Brain microvascular endothelial cell (primary cell): ENCODE measurements around the gene ARID1A.
"Not testable (repeated sequence)": the region's sequence is repeated elsewhere in the genome, so short reads cannot be mapped to it uniquely, and the experiment has no call there.

Source experiments
- DNase-seq: peaks from one replicate; pipeline ENCODE4 v3.0.0-alpha.2; 2020
- H3K27ac ChIP-seq: fragments of 250-450 bp; sonication (Bioruptor Pico); 2 replicates; pipeline ENCODE4 v1.5.1; 2020; ENCODE audit warnings: mild to moderate bottlenecking, moderate library complexity
- H3K27me3 ChIP-seq: fragments of 250-450 bp; sonication (Bioruptor Pico); replicated peaks from 2 replicates; pipeline ENCODE4 v1.5.1; 2020; ENCODE audit warnings: mild to moderate bottlenecking
- H3K36me3 ChIP-seq: fragments of 250-450 bp; sonication (Bioruptor Pico); replicated peaks from 2 replicates; pipeline ENCODE4 v1.5.1; 2020; ENCODE audit warnings: mild to moderate bottlenecking
- H3K4me3 ChIP-seq: 2 replicates; pipeline ENCODE4 v1.5.1; 2011; ENCODE audit warnings: low read depth, mild to moderate bottlenecking, control low read depth, low read length, moderate library complexity
- CTCF ChIP-seq: IDR thresholded peaks from 2 replicates; pipeline ENCODE4 v1.5.1; 2011; ENCODE audit warnings: low read depth, mild to moderate bottlenecking, moderate library complexity, low read length, control low read depth, inconsistent platforms; ENCODE audit errors: missing control alignments
- in situ Hi-C: cut with HindIII; loops from 2 replicates; pipeline ENCODE4 v1.10.0; 2017; ENCODE audit warnings: low sequenced_read_pairs, low pct_ligation_motif_present

ARID1A gene

GRCh38 chr1:26723013-26723991 is 27.5 kb downstream of the ARID1A start:
- DNase-seq, result peak; percentile 94
- TF ChIP-seq CTCF, result no peak
- Histone ChIP-seq H3K27me3 (no peaks in the 10 kb centered on the region), H3K27ac (peak overlapping the region; percentile 63), H3K36me3 (no peaks in the 10 kb centered on the region), H3K4me3 (no peak overlapping the region)
- in situ Hi-C loops, result no loop called here

- Histone ChIP-seq H3K4me3 (no peak overlapping the region), H3K27ac (peak overlapping the region; percentile 0), H3K36me3 (no peaks in the 10 kb centered on the region), H3K27me3 (no peaks in the 10 kb centered on the region)
- no peak for DNase-seq
- no peak for TF ChIP-seq CTCF
- in situ Hi-C loops, result no loop called here
These were observed 28.3 kb downstream of the ARID1A start for GRCh38 chr1:26724118-26724517.

GRCh38 chr1:26724926-26725325 is 29.1 kb downstream of the ARID1A start:
- Histone ChIP-seq H3K4me3 (no peak overlapping the region), H3K27me3 (no peaks in the 10 kb centered on the region), H3K27ac (no peak overlapping the region), H3K36me3 (peaks cover 5% of the 10 kb centered on the region)
- in situ Hi-C loops, result no loop called here
- DNase-seq, result no peak
- TF ChIP-seq CTCF, result no peak

GRCh38 chr1:26725904-26726303 is 30.1 kb downstream of the ARID1A start:
- H3K27ac ChIP-seq, in situ Hi-C loops, H3K27me3 ChIP-seq, H3K36me3 ChIP-seq, H3K4me3 ChIP-seq: not testable (repeated sequence)
- DNase-seq, result peak; percentile 24

GRCh38 chr1:26726784-26727183 is 31.0 kb downstream of the ARID1A start:
- H3K27me3 ChIP-seq, result no peaks in the 10 kb centered on the region
- TF ChIP-seq CTCF, result no peak
- no peak overlapping the region for H3K4me3 ChIP-seq
- in situ Hi-C loops, result no loop called here
- H3K36me3 ChIP-seq, result peaks cover 13% of the 10 kb centered on the region
- DNase-seq, result no peak
- H3K27ac ChIP-seq, result no peak overlapping the region

- no peak for TF ChIP-seq CTCF
- Histone ChIP-seq H3K36me3 (peaks cover 20% of the 10 kb centered on the region), H3K27me3 (no peaks in the 10 kb centered on the region), H3K27ac (no peak overlapping the region), H3K4me3 (no peak overlapping the region)
- in situ Hi-C loops, result no loop called here
- no peak for DNase-seq
These were observed 31.7 kb downstream of the ARID1A start for GRCh38 chr1:26727476-26727875.
